ENCODE measurements around the gene KCNH1.

DNA sequence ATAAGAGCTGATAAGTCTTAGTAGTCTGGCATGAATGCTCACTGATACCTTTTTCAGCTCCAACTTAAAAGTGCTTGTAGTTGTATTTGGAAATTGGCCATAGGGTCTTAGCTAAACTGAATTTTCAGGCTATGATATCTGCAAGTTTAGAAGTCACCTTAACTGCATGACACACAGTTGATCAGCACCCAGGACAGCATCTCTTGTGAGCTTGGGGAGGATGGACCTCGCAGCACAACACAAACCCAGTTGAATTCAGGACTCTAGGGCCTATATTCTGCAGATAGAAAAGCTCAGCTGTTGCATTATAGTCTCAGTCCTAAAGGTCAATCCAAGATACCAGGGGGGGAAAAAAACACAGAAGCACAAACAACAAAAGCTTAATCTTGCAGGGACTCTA lies 394.3 kb downstream of the KCNH1 start:
- TF ChIP-seq, protein P1, sequence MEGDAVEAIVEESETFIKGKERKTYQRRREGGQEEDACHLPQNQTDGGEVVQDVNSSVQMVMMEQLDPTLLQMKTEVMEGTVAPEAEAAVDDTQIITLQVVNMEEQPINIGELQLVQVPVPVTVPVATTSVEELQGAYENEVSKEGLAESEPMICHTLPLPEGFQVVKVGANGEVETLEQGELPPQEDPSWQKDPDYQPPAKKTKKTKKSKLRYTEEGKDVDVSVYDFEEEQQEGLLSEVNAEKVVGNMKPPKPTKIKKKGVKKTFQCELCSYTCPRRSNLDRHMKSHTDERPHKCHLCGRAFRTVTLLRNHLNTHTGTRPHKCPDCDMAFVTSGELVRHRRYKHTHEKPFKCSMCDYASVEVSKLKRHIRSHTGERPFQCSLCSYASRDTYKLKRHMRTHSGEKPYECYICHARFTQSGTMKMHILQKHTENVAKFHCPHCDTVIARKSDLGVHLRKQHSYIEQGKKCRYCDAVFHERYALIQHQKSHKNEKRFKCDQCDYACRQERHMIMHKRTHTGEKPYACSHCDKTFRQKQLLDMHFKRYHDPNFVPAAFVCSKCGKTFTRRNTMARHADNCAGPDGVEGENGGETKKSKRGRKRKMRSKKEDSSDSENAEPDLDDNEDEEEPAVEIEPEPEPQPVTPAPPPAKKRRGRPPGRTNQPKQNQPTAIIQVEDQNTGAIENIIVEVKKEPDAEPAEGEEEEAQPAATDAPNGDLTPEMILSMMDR (IDR thresholded peaks at IDR 0.05; ENCODE audit: low read depth, low read length), result no peak
- TF ChIP-seq EZH2phosphoT487 (IDR thresholded peaks at IDR 0.05; ENCODE audit: low read depth), result no peak

Data from OCI-LY3 (cell line).